ENCODE data around the gene PANK4.
"Not testable (repeated sequence)": the region's sequence is repeated elsewhere in the genome, so short reads cannot be mapped to it uniquely, and the experiment has no call there.

Gene PANK4

GRCh38 chr1:2553076-2553475, 26.7 kb upstream of the PANK4 start:
- peaks cover 80% of the 10 kb centered on the region for H3K4me1 Mint-ChIP-seq

GRCh38 chr1:2552189-2552588, 25.8 kb upstream of the PANK4 start:
- Mint-ChIP-seq H3K36me3 (peaks cover 12% of the 10 kb centered on the region), H3K27ac (peak overlapping the region; percentile 96), H3K27me3 (no peaks in the 10 kb centered on the region), H3K9me3 (no peaks in the 10 kb centered on the region), H3K4me3 (no peak overlapping the region), H3K4me1 (peaks cover 78% of the 10 kb centered on the region)
- ATAC-seq = no peak

More at GRCh38 chr1:2553076-2553475, 26.7 kb upstream of the PANK4 start:
- H3K36me3 Mint-ChIP-seq = peaks cover 19% of the 10 kb centered on the region
- ATAC-seq, H3K27me3 Mint-ChIP-seq, H3K9me3 Mint-ChIP-seq, H3K4me3 Mint-ChIP-seq, H3K27ac Mint-ChIP-seq: not testable (repeated sequence)

DNA sequence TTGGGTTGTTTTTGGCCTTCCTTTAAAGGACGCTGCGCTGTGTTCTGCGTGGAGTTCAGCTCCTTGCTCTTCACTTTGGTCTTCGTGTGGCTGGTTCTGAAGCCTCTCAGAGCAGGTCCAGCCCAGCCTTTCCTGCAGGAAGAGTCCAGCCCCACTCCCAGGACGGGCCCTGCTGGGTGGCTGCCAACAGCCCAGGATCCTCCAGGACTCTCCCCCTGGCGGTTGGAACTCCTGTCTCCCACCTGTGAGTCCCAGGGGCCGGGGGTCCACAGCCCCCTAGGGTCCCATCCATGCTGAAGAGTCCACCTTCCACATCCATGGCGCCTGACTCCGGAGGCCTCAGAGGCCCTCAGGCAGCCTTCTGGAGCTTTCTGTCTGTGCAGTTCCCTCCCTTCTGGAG, 25.1 kb upstream of the PANK4 start:
- not testable (repeated sequence) for ATAC-seq, H3K4me3 Mint-ChIP-seq, H3K27me3 Mint-ChIP-seq, H3K36me3 Mint-ChIP-seq, H3K9me3 Mint-ChIP-seq
- Mint-ChIP-seq H3K4me1 (peaks cover 75% of the 10 kb centered on the region), H3K27ac (peak overlapping the region; percentile 96)

DNA sequence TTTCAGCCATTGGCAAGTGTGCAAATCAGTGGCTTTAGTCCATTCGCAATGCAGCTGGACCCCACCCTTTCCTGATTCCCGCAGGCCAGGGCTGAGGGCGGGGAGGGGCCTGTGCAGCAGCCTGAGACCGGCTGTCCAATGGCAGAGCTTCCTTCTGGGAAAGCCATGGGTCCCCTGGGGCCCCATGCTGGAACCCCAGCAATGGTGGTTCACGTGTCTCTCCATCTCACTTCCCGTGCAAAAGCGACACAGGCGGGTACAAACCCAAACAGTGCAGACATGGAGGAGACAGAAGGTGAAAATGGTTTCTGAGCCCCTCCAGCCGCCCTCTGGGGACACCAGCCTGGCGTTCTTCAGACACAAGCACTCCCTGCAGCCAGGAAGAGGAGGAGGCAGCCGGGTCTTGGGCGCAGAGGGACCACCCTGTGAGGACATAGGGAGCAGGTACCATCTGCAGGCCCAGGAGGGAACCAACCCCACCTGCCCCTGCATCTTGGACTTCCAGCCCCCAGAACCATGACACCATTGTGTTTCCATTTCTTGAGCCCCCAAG, 24.0 kb upstream of the PANK4 start:
- H3K4me1 Mint-ChIP-seq = peaks cover 76% of the 10 kb centered on the region
- peak overlapping the region; percentile 84 for H3K4me3 Mint-ChIP-seq
- H3K9me3 Mint-ChIP-seq, H3K36me3 Mint-ChIP-seq, H3K27me3 Mint-ChIP-seq: not testable (repeated sequence)
- peak overlapping the region; percentile 96 for H3K27ac Mint-ChIP-seq
- ATAC-seq = peak; percentile 0

DNA sequence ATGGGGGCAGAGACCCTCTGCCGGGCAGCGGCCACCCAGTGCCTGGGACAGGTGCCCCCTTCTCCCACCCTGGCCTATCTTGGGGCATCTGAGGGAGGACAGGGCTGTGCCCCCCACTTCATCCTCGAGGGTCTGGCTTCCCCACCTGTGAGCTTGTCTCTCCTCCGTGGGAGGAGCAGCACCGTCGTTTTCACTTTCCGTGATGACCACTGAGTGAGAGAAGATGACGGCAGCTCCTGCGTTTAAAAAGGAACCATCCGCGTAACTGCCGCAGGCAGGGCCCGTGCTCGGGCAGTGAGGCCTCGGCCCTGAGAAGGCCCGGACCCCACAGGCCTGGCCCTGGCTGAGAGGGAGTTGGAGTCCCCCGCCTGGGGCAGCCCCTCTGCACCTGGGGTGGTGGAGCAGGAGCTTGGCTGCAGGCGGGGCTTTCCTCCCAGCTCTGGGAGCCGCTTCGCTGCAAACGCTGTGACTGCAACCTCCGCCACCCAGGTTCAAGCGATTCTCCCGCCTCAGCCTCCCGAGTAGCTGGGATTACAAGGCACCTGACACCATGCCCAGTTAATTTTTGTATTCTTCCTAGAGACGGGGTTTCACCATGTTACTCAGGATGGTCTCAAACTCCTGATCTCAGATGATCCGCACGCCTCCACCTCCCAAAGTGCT, 23.1 kb upstream of the PANK4 start:
- Mint-ChIP-seq H3K4me1 (peaks cover 76% of the 10 kb centered on the region), H3K4me3 (peak overlapping the region; percentile 84), H3K27ac (peak overlapping the region; percentile 96)
- H3K9me3 Mint-ChIP-seq, H3K36me3 Mint-ChIP-seq, H3K27me3 Mint-ChIP-seq: not testable (repeated sequence)
- peak; percentile 1 for ATAC-seq

GRCh38 chr1:2548068-2548589, 21.7 kb upstream of the PANK4 start:
- Mint-ChIP-seq H3K4me1 (peaks cover 69% of the 10 kb centered on the region), H3K27ac (peak overlapping the region; percentile 96), H3K9me3 (no peaks in the 10 kb centered on the region), H3K4me3 (peak overlapping the region; percentile 84), H3K36me3 (no peaks in the 10 kb centered on the region), H3K27me3 (peaks cover under 1% of the 10 kb centered on the region)
- ATAC-seq = peak; percentile 62

DNA sequence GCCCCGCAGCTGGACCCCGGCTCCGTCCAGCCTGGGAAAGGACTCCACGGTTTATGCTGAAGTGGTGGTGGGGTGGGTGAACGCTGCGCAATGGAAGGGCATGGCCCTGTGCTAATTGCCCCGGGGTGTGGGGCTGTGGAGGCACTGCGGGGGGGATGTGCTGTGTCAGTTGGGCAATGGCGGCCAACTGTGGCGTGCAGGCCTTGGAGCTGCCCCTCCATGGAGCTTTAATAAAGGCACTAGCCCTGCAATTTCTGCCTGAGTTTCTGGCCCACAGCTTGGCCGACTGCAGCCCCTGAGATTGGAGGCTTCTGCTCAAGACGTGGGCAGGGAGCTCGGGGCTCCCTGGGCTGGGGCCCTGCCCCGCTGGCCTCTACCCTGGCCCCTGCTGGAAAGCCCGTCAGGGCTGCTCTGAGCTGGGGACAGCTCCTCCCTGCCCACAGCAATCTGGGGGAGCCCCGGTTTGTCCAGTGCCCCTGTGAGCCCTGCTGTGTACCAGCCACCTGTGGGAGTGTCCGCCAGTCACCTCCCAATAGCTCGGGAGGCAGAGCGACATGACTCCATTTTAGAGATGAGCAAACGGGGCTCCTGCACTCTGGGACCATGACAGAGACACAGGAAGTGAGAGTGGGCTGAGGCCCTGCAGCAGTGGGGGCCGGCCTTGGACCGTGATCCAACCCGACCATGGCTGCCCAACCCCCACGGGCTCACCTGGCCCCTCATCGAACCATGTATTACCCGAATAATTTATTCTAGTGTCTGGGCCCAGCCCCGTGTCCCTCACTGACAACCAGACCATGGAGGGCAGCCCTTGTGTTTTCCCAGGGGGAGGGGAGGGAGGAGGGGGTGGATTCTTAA, 21.0 kb upstream of the PANK4 start:
- peak overlapping the region; percentile 84 for H3K4me3 Mint-ChIP-seq
- peak overlapping the region; percentile 96 for H3K27ac Mint-ChIP-seq
- H3K4me1 Mint-ChIP-seq = peaks cover 68% of the 10 kb centered on the region
- H3K36me3 Mint-ChIP-seq = no peaks in the 10 kb centered on the region
- peak; percentile 50 for ATAC-seq
- H3K9me3 Mint-ChIP-seq = no peaks in the 10 kb centered on the region
- peaks cover 8% of the 10 kb centered on the region for H3K27me3 Mint-ChIP-seq

GRCh38 chr1:2546515-2547209, 20.3 kb upstream of the PANK4 start:
- H3K9me3 Mint-ChIP-seq = no peaks in the 10 kb centered on the region
- H3K4me1 Mint-ChIP-seq = peaks cover 61% of the 10 kb centered on the region
- H3K27me3 Mint-ChIP-seq = peaks cover 16% of the 10 kb centered on the region
- peak overlapping the region; percentile 96 for H3K27ac Mint-ChIP-seq
- no peaks in the 10 kb centered on the region for H3K36me3 Mint-ChIP-seq
- peak overlapping the region; percentile 84 for H3K4me3 Mint-ChIP-seq
- ATAC-seq = peak; percentile 67

DNA sequence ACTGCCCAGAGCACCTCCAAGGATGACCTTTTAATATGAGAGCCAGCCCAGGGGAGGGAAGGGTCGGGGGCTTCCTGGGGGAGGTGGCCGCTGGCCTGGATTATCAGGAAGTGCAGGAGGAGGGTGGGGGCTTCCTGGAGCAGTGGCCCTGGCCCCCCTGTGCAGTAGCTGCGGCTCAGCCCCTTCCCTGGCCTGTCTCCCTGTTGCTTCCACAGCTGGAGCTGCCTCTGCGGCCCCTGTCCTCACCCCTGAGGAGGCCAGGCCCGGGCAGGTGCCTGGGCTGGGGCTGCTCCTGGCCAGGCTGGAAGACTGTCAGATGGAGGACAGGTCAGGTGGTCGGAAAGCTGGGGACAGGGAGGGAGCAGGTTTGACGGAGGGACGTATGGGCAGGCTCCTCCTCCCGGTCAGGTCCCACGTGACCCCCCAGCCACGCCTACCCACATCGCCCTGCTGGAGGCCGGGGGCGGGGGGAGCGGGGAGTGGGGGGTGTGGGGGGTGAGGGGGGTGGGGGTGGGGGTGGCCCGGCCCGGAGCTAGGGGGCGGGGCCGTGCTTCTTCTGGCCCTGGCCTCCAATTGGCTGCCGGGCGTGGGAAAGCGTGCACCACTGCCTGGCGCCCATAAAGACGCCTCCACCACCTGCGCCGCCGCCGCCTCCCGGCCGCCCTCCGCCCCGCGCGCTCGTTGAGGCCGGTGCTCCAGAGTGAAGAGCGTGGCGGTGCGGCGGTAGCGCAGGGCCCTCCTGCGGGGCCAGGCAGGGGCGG, 19.5 kb upstream of the PANK4 start:
- H3K27ac Mint-ChIP-seq = peak overlapping the region; percentile 96
- H3K9me3 Mint-ChIP-seq = no peaks in the 10 kb centered on the region
- H3K4me1 Mint-ChIP-seq = peaks cover 58% of the 10 kb centered on the region
- ATAC-seq = peak; percentile 67
- peak overlapping the region; percentile 84 for H3K4me3 Mint-ChIP-seq
- H3K36me3 Mint-ChIP-seq = no peaks in the 10 kb centered on the region
- peaks cover 23% of the 10 kb centered on the region for H3K27me3 Mint-ChIP-seq

GRCh38 chr1:2544875-2545640, 18.7 kb upstream of the PANK4 start:
- Mint-ChIP-seq H3K36me3 (no peaks in the 10 kb centered on the region), H3K9me3 (no peaks in the 10 kb centered on the region), H3K4me3 (peak overlapping the region; percentile 76), H3K27me3 (peaks cover 25% of the 10 kb centered on the region), H3K27ac (no peak overlapping the region), H3K4me1 (peaks cover 50% of the 10 kb centered on the region)
- no peak for ATAC-seq

DNA sequence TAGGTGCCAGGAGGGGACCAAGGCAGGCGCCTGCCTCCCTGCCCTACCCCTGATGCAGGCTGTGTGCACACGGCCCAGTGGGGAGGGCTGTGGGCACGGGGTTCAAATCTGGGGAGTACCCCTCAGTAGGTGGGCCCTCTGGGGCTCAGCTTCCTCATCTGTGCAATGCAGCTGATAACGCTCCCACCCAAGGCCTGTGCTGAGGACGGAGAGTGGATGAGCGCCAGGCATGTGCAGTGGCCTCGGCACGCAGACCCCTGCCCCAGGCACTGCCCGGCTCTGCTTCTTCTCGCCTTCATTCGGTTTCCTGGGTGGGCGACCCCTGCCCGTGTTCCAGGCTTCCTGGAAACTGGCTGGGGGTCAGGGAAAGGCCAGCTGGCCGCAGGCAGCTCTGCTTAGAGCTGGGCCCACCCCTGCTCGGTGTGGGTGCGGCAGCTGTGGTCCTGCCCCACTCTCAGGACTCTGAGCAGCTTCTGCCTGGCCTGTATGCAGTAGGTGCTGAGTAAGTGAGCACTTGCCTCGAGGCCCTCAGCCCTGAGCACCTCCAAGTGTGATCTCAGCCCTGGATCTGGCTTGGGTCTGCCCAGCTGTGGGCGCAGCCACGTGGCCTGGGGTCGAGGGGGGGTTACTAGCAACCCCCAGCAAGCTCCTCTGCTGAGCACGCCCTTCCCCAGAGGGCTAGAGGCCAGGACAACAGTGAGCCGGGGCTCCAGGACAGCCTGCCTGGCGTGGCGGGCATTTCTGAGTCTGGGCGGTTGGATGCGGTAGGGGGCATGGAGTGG, 17.9 kb upstream of the PANK4 start:
- Mint-ChIP-seq H3K9me3 (no peaks in the 10 kb centered on the region), H3K27ac (no peak overlapping the region), H3K27me3 (peaks cover 25% of the 10 kb centered on the region), H3K4me1 (peaks cover 43% of the 10 kb centered on the region), H3K4me3 (no peak overlapping the region), H3K36me3 (no peaks in the 10 kb centered on the region)
- ATAC-seq = no peak

DNA sequence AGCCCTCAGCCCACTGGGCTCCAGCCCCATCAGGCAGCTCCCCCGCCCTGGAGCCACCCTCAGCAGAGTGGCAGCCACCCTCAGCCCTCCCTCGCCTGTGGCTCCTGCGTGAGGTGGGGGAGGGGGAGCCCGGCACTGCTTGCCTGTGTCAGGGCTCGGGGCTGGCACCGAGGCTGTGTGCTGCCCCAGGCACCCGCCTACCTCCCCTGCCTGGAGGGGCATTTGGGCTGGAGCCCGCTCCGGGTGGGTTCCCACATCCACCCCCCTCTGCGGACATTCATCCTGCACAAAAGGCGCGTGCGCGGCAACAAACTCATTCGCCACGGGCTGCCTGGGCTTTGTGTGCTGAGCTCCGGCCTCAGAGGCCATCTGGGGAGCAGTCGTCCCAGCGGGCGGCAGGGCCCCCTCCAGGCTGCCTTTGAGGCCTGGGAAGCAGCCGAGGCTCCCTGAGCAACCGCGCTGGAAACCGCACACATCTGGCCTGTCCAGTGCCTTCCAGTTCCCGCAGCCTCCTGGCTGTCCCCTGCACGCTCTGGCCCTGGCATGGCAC, 17.2 kb upstream of the PANK4 start:
- H3K27me3 Mint-ChIP-seq = peaks cover 25% of the 10 kb centered on the region
- no peaks in the 10 kb centered on the region for H3K9me3 Mint-ChIP-seq
- ATAC-seq = no peak
- H3K4me1 Mint-ChIP-seq = peaks cover 36% of the 10 kb centered on the region
- H3K27ac Mint-ChIP-seq = no peak overlapping the region
- H3K4me3 Mint-ChIP-seq = no peak overlapping the region
- H3K36me3 Mint-ChIP-seq = no peaks in the 10 kb centered on the region

DNA sequence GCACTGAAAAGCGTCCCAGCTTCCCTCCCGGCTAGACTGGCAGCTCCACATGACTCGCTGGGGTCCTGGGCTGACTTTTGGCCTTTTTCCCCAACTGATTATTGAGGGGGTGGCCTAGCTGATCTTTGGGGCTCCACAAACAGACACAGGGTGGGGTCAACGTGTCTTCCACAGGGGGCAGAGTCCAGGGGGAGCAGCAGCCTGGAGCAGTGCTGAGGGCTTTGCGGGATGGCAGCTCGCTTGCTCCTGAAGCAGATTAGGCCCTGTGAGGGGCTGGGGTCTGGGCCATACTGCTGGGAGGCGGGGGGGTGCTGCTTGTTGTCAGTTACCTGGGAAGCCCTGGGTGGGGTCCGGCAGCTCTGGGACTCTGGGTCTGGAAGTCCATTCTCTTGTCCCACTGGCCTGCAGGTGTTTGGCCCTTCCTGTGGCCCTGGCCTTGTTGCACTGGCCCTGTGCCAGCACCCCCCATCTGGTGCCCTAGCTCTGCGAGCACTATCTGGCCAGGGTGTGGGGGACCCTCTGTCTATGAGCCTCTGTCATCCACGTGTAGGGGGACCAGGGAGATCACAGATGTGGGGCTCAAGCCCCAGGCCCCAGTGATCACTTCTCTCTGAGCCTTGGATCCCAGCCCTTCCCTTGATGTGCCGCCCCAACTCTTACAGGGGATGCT, 16.0 kb upstream of the PANK4 start:
- Mint-ChIP-seq H3K27me3 (peaks cover 25% of the 10 kb centered on the region), H3K36me3 (no peaks in the 10 kb centered on the region), H3K9me3 (no peaks in the 10 kb centered on the region), H3K4me3 (no peak overlapping the region), H3K27ac (no peak overlapping the region), H3K4me1 (peaks cover 24% of the 10 kb centered on the region)
- ATAC-seq = no peak

All from stimulated activated memory B cell treated with anti-CD40 and anti-IgM and Interleukin-4, amounts not matched to agents 10 μg/mL and 1 μg/mL and 100 μg/mL, for 72 hours (primary cell).